ENCODE results near the gene PCBD1. TPM values are rescaled to one million over a fixed set of nuclear protein-coding genes. Genes with fewer than 3 reads are reported as not detected.
A peak's percentile ranks its signal among the peaks of the same experiment; 100 is the strongest.

PCBD1 gene
- polyA plus RNA-seq (2012; ENCODE audit: insufficient read depth, insufficient read length, low read depth) = 93.5 TPM

DNA sequence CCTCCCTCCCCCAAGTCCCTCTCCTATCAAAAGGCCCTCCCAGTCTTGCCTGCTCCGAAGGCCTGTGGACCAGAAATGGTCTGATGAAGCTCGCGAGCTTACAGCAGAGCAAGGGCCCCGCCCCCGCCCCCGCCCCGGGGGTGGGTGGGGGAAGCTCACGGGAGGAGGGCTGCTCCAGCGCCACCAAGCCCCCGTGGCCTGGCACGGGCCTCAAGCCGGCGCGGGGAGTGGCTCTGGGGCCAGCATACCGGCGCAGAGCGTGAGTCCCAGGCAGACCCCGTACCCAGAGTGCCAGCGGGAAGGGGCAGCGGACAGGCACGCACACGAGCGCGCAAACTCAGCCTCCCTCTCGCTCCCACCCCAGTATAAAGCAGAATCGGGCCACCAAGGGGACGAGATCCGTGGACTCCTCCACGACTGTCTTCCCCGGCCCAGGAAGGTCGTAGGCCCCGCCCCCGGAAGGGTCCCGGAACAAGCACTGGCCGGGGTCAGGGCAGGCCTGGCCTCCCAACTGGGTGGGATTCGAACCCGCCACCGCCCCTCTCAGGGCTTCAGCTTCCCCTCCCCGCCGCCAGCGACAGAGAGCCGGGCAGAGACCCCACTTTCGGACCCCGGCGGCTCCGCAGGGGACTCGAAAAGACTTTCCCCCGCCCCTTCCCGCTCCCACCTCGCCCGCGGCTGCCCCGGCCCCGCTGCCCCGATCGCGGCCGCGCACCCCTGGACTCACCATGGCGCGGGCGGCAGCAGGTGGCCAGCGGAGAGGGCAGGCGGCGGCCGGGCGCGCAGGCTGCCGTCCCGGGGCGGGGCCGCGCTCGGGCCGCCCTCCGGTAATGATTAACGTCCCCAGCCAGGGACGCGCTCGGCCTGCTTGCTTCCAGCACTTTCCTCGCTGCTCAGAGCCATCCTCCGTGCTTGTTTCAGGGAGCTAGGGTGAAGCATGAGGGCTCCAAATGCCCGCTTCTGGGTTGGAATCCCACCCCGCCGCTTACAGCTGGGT, at the start of gene PCBD1:
PCBD1 (minus strand) TSS at position 762 of the 997 bp plus-strand sequence; CDS start at position 730, 32 bp downstream.
- H3K27me3 ChIP-seq = no peaks in the 10 kb centered on the region
- no peaks in the 10 kb centered on the region for H3K9me3 ChIP-seq
- H3K4me3 ChIP-seq (ENCODE audit: low read depth, low read length) = peak within 1 kb of the TSS; percentile 61
- H3K4me1 ChIP-seq = peaks cover 27% of the 10 kb centered on the region
- peak; percentile 92 for DNase-seq
- TF ChIP-seq, protein P1, sequence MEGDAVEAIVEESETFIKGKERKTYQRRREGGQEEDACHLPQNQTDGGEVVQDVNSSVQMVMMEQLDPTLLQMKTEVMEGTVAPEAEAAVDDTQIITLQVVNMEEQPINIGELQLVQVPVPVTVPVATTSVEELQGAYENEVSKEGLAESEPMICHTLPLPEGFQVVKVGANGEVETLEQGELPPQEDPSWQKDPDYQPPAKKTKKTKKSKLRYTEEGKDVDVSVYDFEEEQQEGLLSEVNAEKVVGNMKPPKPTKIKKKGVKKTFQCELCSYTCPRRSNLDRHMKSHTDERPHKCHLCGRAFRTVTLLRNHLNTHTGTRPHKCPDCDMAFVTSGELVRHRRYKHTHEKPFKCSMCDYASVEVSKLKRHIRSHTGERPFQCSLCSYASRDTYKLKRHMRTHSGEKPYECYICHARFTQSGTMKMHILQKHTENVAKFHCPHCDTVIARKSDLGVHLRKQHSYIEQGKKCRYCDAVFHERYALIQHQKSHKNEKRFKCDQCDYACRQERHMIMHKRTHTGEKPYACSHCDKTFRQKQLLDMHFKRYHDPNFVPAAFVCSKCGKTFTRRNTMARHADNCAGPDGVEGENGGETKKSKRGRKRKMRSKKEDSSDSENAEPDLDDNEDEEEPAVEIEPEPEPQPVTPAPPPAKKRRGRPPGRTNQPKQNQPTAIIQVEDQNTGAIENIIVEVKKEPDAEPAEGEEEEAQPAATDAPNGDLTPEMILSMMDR (IDR thresholded peaks at IDR 0.05; ENCODE audit: low read depth, low read length) = no peak
- peaks cover 19% of the 10 kb centered on the region for H3K36me3 ChIP-seq

DNA sequence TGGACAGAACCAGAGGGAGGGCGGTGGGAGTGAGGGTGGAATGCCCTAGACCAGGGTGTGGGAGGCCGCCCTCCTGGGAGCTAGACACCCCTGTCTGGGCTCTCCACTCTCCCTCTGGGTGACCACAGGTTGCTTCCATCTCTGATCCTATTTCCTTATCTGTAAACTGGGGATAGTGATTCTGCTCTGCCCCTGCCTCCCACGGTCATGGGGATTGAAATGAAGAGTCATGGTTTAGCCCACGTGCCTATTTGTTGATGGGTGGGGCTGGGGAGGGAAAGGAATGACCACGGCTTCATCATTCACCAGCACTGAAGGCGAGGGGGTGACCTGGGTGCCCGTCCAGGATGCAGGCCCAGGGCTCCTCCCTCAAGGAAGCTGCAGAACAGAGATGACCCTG, 49.3 kb upstream of the PCBD1 start:
- TF ChIP-seq, protein P1 (IDR thresholded peaks at IDR 0.05; ENCODE audit: low read depth, low read length) = no peak
- Histone ChIP-seq H3K9me3 (no peaks in the 10 kb centered on the region), H3K36me3 (no peaks in the 10 kb centered on the region), H3K4me1 (peaks cover 3% of the 10 kb centered on the region; the same call in 1 of the 2 replicates), H3K4me3 (ENCODE audit: low read depth, low read length) (no peak overlapping the region), H3K27me3 (no peaks in the 10 kb centered on the region)
- no peak for DNase-seq

DNA sequence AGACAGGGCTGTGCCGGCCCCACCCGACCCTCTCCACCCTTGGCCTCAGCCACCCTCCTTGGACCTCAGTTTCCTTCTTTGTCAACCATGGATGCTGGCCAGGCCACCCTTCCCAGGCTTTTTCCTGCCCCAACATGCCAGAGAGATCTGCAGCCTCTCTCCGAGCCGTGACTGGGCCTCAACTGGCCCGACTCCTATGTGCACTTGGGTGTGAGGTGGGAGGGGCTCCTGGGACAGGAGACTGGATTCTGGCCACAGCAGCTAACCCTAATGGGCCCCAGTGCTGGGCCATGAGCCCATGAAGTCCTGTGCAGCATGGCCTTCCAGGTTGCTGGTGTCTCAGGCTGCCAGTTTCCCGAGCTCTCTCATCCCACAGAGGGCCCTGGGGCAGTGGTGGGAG, 47.7 kb upstream of the PCBD1 start:
- Histone ChIP-seq H3K36me3 (no peaks in the 10 kb centered on the region), H3K27me3 (no peaks in the 10 kb centered on the region)
- TF ChIP-seq, protein P1 (IDR thresholded peaks at IDR 0.05; ENCODE audit: low read depth, low read length) = no peak

DNA sequence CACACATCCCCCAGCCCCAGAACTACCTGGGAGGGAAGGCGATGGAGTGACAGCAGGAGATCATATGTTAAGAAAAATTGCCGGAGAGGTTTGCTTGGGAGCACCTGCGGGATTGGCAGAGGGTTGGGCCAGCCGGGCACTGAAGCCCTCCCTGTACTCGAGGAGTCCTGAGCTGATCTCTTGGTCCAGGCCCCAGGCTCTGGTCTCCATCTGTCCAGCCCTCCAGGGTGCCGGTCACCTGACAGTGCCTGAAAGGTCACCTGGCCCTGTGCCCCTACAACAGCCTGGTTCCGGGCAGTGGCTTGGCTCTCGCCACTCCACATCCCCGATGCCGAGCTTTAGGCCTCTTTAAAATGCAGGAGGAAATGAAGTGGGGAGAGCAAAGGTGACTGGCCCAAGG, 47.3 kb upstream of the PCBD1 start:
- H3K27me3 ChIP-seq = no peaks in the 10 kb centered on the region
- TF ChIP-seq, protein P1 (IDR thresholded peaks at IDR 0.05; ENCODE audit: low read depth, low read length) = no peak
- H3K36me3 ChIP-seq = no peaks in the 10 kb centered on the region
- no peak for DNase-seq
- no peak overlapping the region for H3K4me3 ChIP-seq (ENCODE audit: low read depth, low read length)
- no peaks in the 10 kb centered on the region; the same call in 1 of the 2 replicates for H3K9me3 ChIP-seq
- H3K4me1 ChIP-seq = no peaks in the 10 kb centered on the region; the same call in 1 of the 2 replicates

More for the DNA sequence above, 47.7 kb upstream of the PCBD1 start:
- Histone ChIP-seq H3K9me3 (no peaks in the 10 kb centered on the region; the same call in 1 of the 2 replicates), H3K4me1 (no peaks in the 10 kb centered on the region; the same call in 1 of the 2 replicates), H3K4me3 (ENCODE audit: low read depth, low read length) (no peak overlapping the region)
- no peak for DNase-seq

DNA sequence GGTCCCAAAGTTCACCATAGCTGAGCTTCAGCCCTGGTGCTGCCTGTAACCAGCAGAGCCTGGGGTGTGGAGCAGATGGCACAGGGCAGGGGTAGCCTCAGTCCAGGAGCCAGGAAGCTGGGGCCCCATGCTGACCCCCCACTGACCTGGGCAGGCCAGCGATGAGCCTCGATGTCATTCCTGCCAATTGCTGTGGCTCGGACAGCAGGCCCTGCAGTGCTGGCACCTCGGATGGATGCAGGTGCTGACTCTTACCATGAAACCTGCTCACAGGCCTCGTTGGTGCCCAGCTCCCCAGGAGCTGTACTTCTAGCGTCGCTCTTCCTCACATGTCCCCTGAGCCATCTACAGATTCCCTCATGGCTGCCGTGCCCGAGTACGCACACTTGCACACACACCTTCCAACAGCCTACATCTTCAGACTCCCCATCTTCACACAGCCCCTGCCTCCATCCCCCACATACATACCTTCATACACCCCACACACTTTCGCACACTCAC, 46.8 kb upstream of the PCBD1 start:
- Histone ChIP-seq H3K36me3 (no peaks in the 10 kb centered on the region), H3K4me1 (no peaks in the 10 kb centered on the region), H3K4me3 (ENCODE audit: low read depth, low read length) (no peak overlapping the region), H3K27me3 (no peaks in the 10 kb centered on the region), H3K9me3 (no peaks in the 10 kb centered on the region; the same call in 1 of the 2 replicates)
- no peak for DNase-seq
- TF ChIP-seq, protein P1 (IDR thresholded peaks at IDR 0.05; ENCODE audit: low read depth, low read length) = no peak
